CD8-positive, alpha-beta memory T cell (primary cell): Measurements from ENCODE around the gene TMEM150B. TPM values are rescaled to one million over a fixed set of nuclear protein-coding genes. Genes with fewer than 3 reads are reported as not detected.

ENCODE experiments used
- CTCF ChIA-PET: fragments of 350-600 bp; sonication (Branson Sonifier 250); formaldehyde crosslinking; loops from one replicate; lab custom pipeline; 2021; ENCODE audit warnings: antibody characterized with exemption; lab: Charles Lee
- POLR2A ChIA-PET: fragments of 350-600 bp; sonication (Branson Sonifier 250); formaldehyde crosslinking; loops from one replicate; lab custom pipeline; 2021; ENCODE audit warnings: antibody characterized with exemption; lab: Charles Lee
- DNase-seq, 5 donors: peaks; one replicate each; pipeline versions ENCODE4 v3.0.0 to v3.0.0-alpha.2; 2020 to 2022; ENCODE audit warnings: mixed read lengths in 1 of 5
- H3K27ac ChIP-seq: one replicate; pipeline ENCODE4 v1.7.0; 2013; ENCODE audit warnings: low read depth, mild to moderate bottlenecking, low read length, moderate library complexity
- H3K27me3 ChIP-seq: 2 replicates; pipeline ENCODE4 v1.7.0; 2013; ENCODE audit warnings: low read length, mild to moderate bottlenecking; ENCODE audit not compliant: insufficient read depth, poor library complexity, severe bottlenecking
- H3K36me3 ChIP-seq: 2 replicates; pipeline ENCODE4 v1.7.0; 2013; ENCODE audit warnings: mild to moderate bottlenecking, low read length, moderate library complexity; ENCODE audit not compliant: insufficient read depth
- H3K4me1 ChIP-seq: 2 replicates; pipeline ENCODE4 v1.7.0; 2013; ENCODE audit warnings: mild to moderate bottlenecking, low read length, moderate library complexity; ENCODE audit not compliant: insufficient read depth
- H3K4me3 ChIP-seq: 2 replicates; pipeline ENCODE4 v1.7.0; 2013; ENCODE audit warnings: mild to moderate bottlenecking, low read length
- H3K9me3 ChIP-seq: 2 replicates; pipeline ENCODE4 v1.7.0; 2013; ENCODE audit warnings: mild to moderate bottlenecking, low read length
- H3K27ac Mint-ChIP-seq, 8 donors: one replicate each; pipeline ENCODE4 v1.8.0; 2020 to 2021; ENCODE audit warnings: mixed read lengths in 8 of 8, mild to moderate bottlenecking in 6 of 8, inconsistent platforms in 3 of 8, moderate library complexity in 3 of 8
- H3K27me3 Mint-ChIP-seq, 2 donors: one replicate each; pipeline ENCODE4 v1.8.0; 2020 to 2021; ENCODE audit warnings: mixed read lengths in 2 of 2, mild to moderate bottlenecking in 1 of 2, moderate library complexity in 1 of 2
- H3K36me3 Mint-ChIP-seq, 3 donors: one replicate each; pipeline ENCODE4 v1.8.0; 2020 to 2021; ENCODE audit warnings: mixed read lengths in 3 of 3, inconsistent platforms in 1 of 3, mild to moderate bottlenecking in 1 of 3
- H3K4me1 Mint-ChIP-seq, 3 donors: one replicate each; pipeline ENCODE4 v1.8.0; 2020 to 2021; ENCODE audit warnings: mixed read lengths in 3 of 3, inconsistent platforms in 1 of 3, mild to moderate bottlenecking in 1 of 3
- H3K4me3 Mint-ChIP-seq, 7 donors: one replicate each; pipeline ENCODE4 v1.8.0; 2020 to 2021; ENCODE audit warnings: mixed read lengths in 7 of 7, mild to moderate bottlenecking in 6 of 7, moderate library complexity in 4 of 7, inconsistent platforms in 2 of 7
- H3K9me3 Mint-ChIP-seq, 5 donors: one replicate each; pipeline ENCODE4 v1.8.0; 2020 to 2022; ENCODE audit warnings: mixed read lengths in 5 of 5, mild to moderate bottlenecking in 3 of 5, moderate library complexity in 2 of 5, inconsistent platforms in 1 of 5
- polyA plus RNA-seq: library from polyadenylated mRNA; unstranded; fragments of 300-500 nt; fragmentation: Illumina TruSeq; gene quantifications from one replicate; pipeline ENCODE4 v1.2.3, GENCODE V29; 2021
- total RNA-seq, 2 experiments: library from RNA; stranded (reverse); gene quantifications; one replicate each; pipeline ENCODE4 v1.2.3, GENCODE V29; 2021

Gene TMEM150B
- total and polyA plus RNA-seq, 3 experiments from 2014 or later = 0.53 TPM; not detected in 2

GRCh38 chr19:55322204-55322885, 2.8 kb downstream of the TMEM150B start:
- Mint-ChIP-seq H3K27ac (peak overlapping the region in 1 of 8 donors; percentile 76), H3K36me3 (no peaks in the 10 kb centered on the region), H3K4me1 (peaks cover 0 to 1% (median 0%) of the 10 kb centered on the region in 3 donors), H3K4me3 (no peak overlapping the region), H3K27me3 (peaks cover 3 to 18% of the 10 kb centered on the region in 2 donors), H3K9me3 (no peaks in the 10 kb centered on the region)
- H3K4me1 ChIP-seq = no peaks in the 10 kb centered on the region
- H3K9me3 ChIP-seq = no peaks in the 10 kb centered on the region
- no peak overlapping the region for H3K27ac ChIP-seq
- no peaks in the 10 kb centered on the region for H3K36me3 ChIP-seq
- no peak for DNase-seq
- POLR2A ChIA-PET = no interaction called here
- H3K27me3 ChIP-seq = no peaks in the 10 kb centered on the region
- CTCF ChIA-PET = interaction anchor here (0.8 kb wide), 1 partner anchor 181 kb away, joined by 3 read pairs; no protein-coding TSS in a partner anchor
- no peak overlapping the region for H3K4me3 ChIP-seq

- peak overlapping the region in 1 of 8 donors; percentile 5 for H3K27ac Mint-ChIP-seq
- CTCF ChIA-PET = interaction anchor here (0.7 kb wide), 1 partner anchor 18 kb away, joined by 3 read pairs; no protein-coding TSS in a partner anchor
- Histone ChIP-seq H3K27me3 (no peaks in the 10 kb centered on the region), H3K4me1 (no peaks in the 10 kb centered on the region), H3K36me3 (no peaks in the 10 kb centered on the region), H3K9me3 (no peaks in the 10 kb centered on the region), H3K27ac (no peak overlapping the region), H3K4me3 (no peak overlapping the region)
- H3K4me3 Mint-ChIP-seq = no peak overlapping the region
- H3K36me3 Mint-ChIP-seq = no peaks in the 10 kb centered on the region
- no peak for DNase-seq
- H3K27me3 Mint-ChIP-seq = peaks cover 3 to 18% of the 10 kb centered on the region in 2 donors
- peaks cover 0 to 1% (median 0%) of the 10 kb centered on the region in 3 donors for H3K4me1 Mint-ChIP-seq
- POLR2A ChIA-PET = no interaction called here
- no peaks in the 10 kb centered on the region for H3K9me3 Mint-ChIP-seq
These were observed 3.5 kb downstream of the TMEM150B start for GRCh38 chr19:55321466-55322137.

DNA sequence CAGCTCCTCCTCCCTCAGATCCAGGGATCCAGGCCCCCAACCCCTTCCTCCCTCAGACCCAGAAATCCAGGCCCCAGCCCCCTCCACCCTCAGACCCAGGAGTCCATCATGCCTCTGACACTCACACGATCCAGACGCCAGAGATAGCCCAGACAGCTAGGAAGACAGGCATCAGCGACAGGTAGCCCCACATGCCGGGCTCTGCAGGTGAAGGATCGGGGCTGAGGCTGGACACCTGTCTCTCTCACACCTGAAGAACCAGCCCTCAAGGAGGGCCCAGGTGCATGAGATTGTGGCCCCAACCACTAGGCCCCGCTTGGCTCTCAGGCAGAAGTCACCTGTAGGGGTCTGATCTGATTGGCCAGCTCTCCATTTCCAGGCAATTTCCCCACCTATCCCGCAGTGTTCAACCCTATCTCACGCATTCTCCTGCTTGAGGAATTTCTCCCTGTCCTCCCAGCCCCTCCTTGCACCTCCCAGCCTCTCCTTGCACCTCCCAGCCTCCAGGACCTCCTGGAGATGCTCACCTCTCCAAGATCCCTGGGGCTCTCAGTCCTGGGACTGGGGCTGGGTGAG, 4.2 kb downstream of the TMEM150B start:
- Histone ChIP-seq H3K27me3 (no peaks in the 10 kb centered on the region), H3K4me3 (no peak overlapping the region), H3K27ac (no peak overlapping the region), H3K4me1 (no peaks in the 10 kb centered on the region), H3K9me3 (no peaks in the 10 kb centered on the region), H3K36me3 (no peaks in the 10 kb centered on the region)
- no peak for DNase-seq
- Mint-ChIP-seq H3K36me3 (no peaks in the 10 kb centered on the region), H3K4me1 (peaks cover 0 to 1% (median 0%) of the 10 kb centered on the region in 3 donors), H3K27me3 (peaks cover 3 to 15% of the 10 kb centered on the region in 2 donors), H3K9me3 (no peaks in the 10 kb centered on the region), H3K4me3 (no peak overlapping the region), H3K27ac (peak overlapping the region in 1 of 8 donors; percentile 77)
- POLR2A ChIA-PET = interaction anchor here (0.7 kb wide), 1 partner anchor 18 kb away, joined by 3 read pairs; no protein-coding TSS in a partner anchor
- CTCF ChIA-PET = interaction anchor here (0.5 to 0.7 kb wide), 2 partner anchors 18 to 292 kb away, joined by 3 to 4 read pairs; no protein-coding TSS in a partner anchor

GRCh38 chr19:55319785-55320184, 5.4 kb downstream of the TMEM150B start:
- Histone ChIP-seq H3K4me1 (no peaks in the 10 kb centered on the region), H3K4me3 (no peak overlapping the region), H3K36me3 (no peaks in the 10 kb centered on the region), H3K27me3 (no peaks in the 10 kb centered on the region), H3K9me3 (no peaks in the 10 kb centered on the region), H3K27ac (no peak overlapping the region)
- Mint-ChIP-seq H3K4me3 (no peak overlapping the region), H3K36me3 (no peaks in the 10 kb centered on the region), H3K27me3 (peaks cover 3 to 15% of the 10 kb centered on the region in 2 donors), H3K27ac (no peak overlapping the region), H3K9me3 (no peaks in the 10 kb centered on the region), H3K4me1 (peaks cover 0 to 1% (median 0%) of the 10 kb centered on the region in 3 donors)
- DNase-seq = no peak
- POLR2A ChIA-PET = interaction anchor here (0.6 kb wide), 1 partner anchor 47 kb away, joined by 7 read pairs; no protein-coding TSS in a partner anchor
- CTCF ChIA-PET = interaction anchor here (1.1 kb wide), 1 partner anchor 18 kb away, joined by 3 read pairs; no protein-coding TSS in a partner anchor

- Histone ChIP-seq H3K4me3 (no peak overlapping the region), H3K4me1 (no peaks in the 10 kb centered on the region), H3K36me3 (no peaks in the 10 kb centered on the region), H3K9me3 (no peaks in the 10 kb centered on the region), H3K27me3 (no peaks in the 10 kb centered on the region), H3K27ac (no peak overlapping the region)
- DNase-seq = no peak
- H3K4me3 Mint-ChIP-seq = no peak overlapping the region
- CTCF ChIA-PET = no interaction called here
- no peaks in the 10 kb centered on the region for H3K9me3 Mint-ChIP-seq
- peak overlapping the region in 1 of 8 donors; percentile 9 for H3K27ac Mint-ChIP-seq
- H3K27me3 Mint-ChIP-seq = peaks cover 0 to under 1% of the 10 kb centered on the region in 2 donors
- POLR2A ChIA-PET = no interaction called here
- H3K36me3 Mint-ChIP-seq = no peaks in the 10 kb centered on the region
- H3K4me1 Mint-ChIP-seq = no peaks in the 10 kb centered on the region
These were observed 8.5 kb downstream of the TMEM150B start for GRCh38 chr19:55316646-55317045.

GRCh38 chr19:55315956-55316525, 9.1 kb downstream of the TMEM150B start:
- ChIA-PET CTCF (no interaction called here), POLR2A (no interaction called here)
- Histone ChIP-seq H3K9me3 (no peaks in the 10 kb centered on the region), H3K36me3 (no peaks in the 10 kb centered on the region), H3K27ac (no peak overlapping the region), H3K4me1 (no peaks in the 10 kb centered on the region), H3K27me3 (no peaks in the 10 kb centered on the region), H3K4me3 (no peak overlapping the region)
- Mint-ChIP-seq H3K36me3 (no peaks in the 10 kb centered on the region), H3K27ac (peak overlapping the region in 2 of 8 donors; percentile 9 to 10), H3K27me3 (no peaks in the 10 kb centered on the region), H3K4me1 (no peaks in the 10 kb centered on the region), H3K4me3 (no peak overlapping the region), H3K9me3 (no peaks in the 10 kb centered on the region)
- no peak for DNase-seq

DNA sequence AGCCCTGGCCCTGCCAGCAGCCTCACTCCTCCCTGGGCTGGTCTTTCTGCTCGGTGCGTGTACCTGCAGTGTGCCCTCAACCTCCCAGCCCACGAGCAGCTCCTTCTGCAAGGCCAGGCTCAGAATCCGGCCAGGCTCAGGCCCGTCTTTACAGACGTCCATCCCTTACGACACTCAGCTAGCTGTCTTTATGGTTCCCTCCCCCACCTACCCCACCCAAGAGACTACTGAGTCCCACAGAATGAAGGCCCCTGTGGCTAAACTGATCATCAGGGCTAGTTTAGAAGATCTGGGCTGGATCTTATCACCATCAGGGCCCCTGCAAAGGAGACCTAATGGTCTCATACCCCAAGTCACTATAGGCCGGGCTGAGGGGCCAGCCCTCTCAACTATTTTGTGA, 10.7 kb downstream of the TMEM150B start:
- CTCF ChIA-PET = no interaction called here

More for the DNA sequence above, 10.7 kb downstream of the TMEM150B start:
- no peak overlapping the region for H3K4me3 ChIP-seq
- H3K27me3 Mint-ChIP-seq = no peaks in the 10 kb centered on the region
- H3K27ac Mint-ChIP-seq = no peak overlapping the region
- H3K4me1 Mint-ChIP-seq = no peaks in the 10 kb centered on the region
- H3K27ac ChIP-seq = no peak overlapping the region
- no peaks in the 10 kb centered on the region for H3K9me3 ChIP-seq
- no peaks in the 10 kb centered on the region for H3K27me3 ChIP-seq
- POLR2A ChIA-PET = no interaction called here
- no peaks in the 10 kb centered on the region for H3K9me3 Mint-ChIP-seq
- DNase-seq = no peak
- no peaks in the 10 kb centered on the region for H3K36me3 ChIP-seq
- H3K4me3 Mint-ChIP-seq = no peak overlapping the region
- no peaks in the 10 kb centered on the region for H3K4me1 ChIP-seq
- H3K36me3 Mint-ChIP-seq = no peaks in the 10 kb centered on the region
